IMR-90 (cell line): Measurements from ENCODE around the gene MMP20. TPM values are rescaled to one million over a fixed set of nuclear protein-coding genes. Genes with fewer than 3 reads are reported as not detected.

ENCODE experiments used
- ATAC-seq: fragments of 200-7000 bp; cut with Tn5 transposase; 2 replicates; pipeline ENCODE4 v1.9.1; 2020; ENCODE audit warnings: low read depth, mild to moderate bottlenecking, moderate library complexity
- BruUV-seq: library from RNA; stranded (reverse); fragments of 400-500 nt; replicated peaks from 2 replicates; lab custom pipeline; 2021; lab: Mats Ljungman, UMichigan
- CTCF ChIA-PET: fragments of 300-600 bp; formaldehyde crosslinking; extraction: SDS; loops from one replicate; lab custom pipeline; 2021; ENCODE audit warnings: antibody characterized with exemption; lab: Yijun Ruan, JAX
- POLR2A ChIA-PET: fragments of 300-600 bp; sonication (Branson Sonifier 250); formaldehyde crosslinking; loops from one replicate; lab custom pipeline; 2022; ENCODE audit warnings: antibody characterized with exemption; ENCODE audit not compliant: unreplicated experiment; lab: Charles Lee
- DNase-seq: peaks from one replicate; pipeline ENCODE4 v3.0.0; 2013
- H2AFZ ChIP-seq: replicated peaks from 2 replicates; pipeline ENCODE3; 2013; ENCODE audit warnings: low read length, mild to moderate bottlenecking; ENCODE audit not compliant: poor library complexity
- H2AK5ac ChIP-seq: 2 replicates; pipeline ENCODE4 v1.6.1; 2013; ENCODE audit warnings: low read depth, low read length, inconsistent platforms
- H2AK9ac ChIP-seq: replicated peaks from 2 replicates; pipeline ENCODE3; 2013; ENCODE audit warnings: mild to moderate bottlenecking, low read depth, low read length, moderate library complexity; ENCODE audit not compliant: poor library complexity
- H2BK120ac ChIP-seq: 2 replicates; pipeline ENCODE4 v1.6.1; 2013; ENCODE audit warnings: low read depth, low read length, inconsistent platforms
- H2BK15ac ChIP-seq: 3 replicates; pipeline ENCODE4 v1.6.1; 2013; ENCODE audit warnings: low read depth, low read length, inconsistent platforms
- H2BK20ac ChIP-seq: 2 replicates; pipeline ENCODE4 v1.6.1; 2013; ENCODE audit warnings: low read depth, mild to moderate bottlenecking, inconsistent platforms, low read length, moderate library complexity
- H2BK5ac ChIP-seq: 2 replicates; pipeline ENCODE4 v1.6.1; 2013; ENCODE audit warnings: mild to moderate bottlenecking, low read depth, low read length, inconsistent platforms; ENCODE audit not compliant: poor library complexity, severe bottlenecking
- H3K14ac ChIP-seq: replicated peaks from 2 replicates; pipeline ENCODE4 v1.6.1; 2013; ENCODE audit warnings: low read depth, low read length, inconsistent platforms
- H3K18ac ChIP-seq: 2 replicates; pipeline ENCODE4 v1.6.1; 2013; ENCODE audit warnings: low read depth, low read length, control low read depth
- H3K23ac ChIP-seq: 2 replicates; pipeline ENCODE4 v1.6.1; 2013; ENCODE audit warnings: low read depth, low read length, inconsistent platforms
- H3K27ac ChIP-seq: 2 replicates; pipeline ENCODE4 v1.5.1; 2013; ENCODE audit warnings: mild to moderate bottlenecking, control low read depth, low read length; ENCODE audit not compliant: insufficient read depth
- H3K27me3 ChIP-seq: 2 replicates; pipeline ENCODE4 v1.6.1; 2013; ENCODE audit warnings: low read length; ENCODE audit not compliant: control insufficient read depth, insufficient read depth
- H3K36me3 ChIP-seq: 2 replicates; pipeline ENCODE4 v1.6.1; 2013; ENCODE audit warnings: low read length, mixed read lengths; ENCODE audit not compliant: control insufficient read depth, insufficient read depth
- H3K4ac ChIP-seq: 2 replicates; pipeline ENCODE4 v1.6.1; 2013; ENCODE audit warnings: low read depth, low read length, inconsistent platforms
- H3K4me1 ChIP-seq: 2 replicates; pipeline ENCODE4 v1.6.1; 2013; ENCODE audit warnings: low read length, mixed read lengths; ENCODE audit not compliant: control insufficient read depth, insufficient read depth
- H3K4me2 ChIP-seq: 2 replicates; pipeline ENCODE4 v1.6.1; 2013; ENCODE audit warnings: low read depth, mild to moderate bottlenecking, control low read depth, low read length, moderate library complexity
- H3K4me3 ChIP-seq: 2 replicates; pipeline ENCODE4 v1.5.1; 2013; ENCODE audit warnings: low read depth, mild to moderate bottlenecking, control low read depth, low read length, moderate library complexity; ENCODE audit not compliant: insufficient read depth
- H3K56ac ChIP-seq: 2 replicates; pipeline ENCODE4 v1.6.1; 2013; ENCODE audit warnings: low read length, inconsistent platforms; ENCODE audit not compliant: insufficient read depth; ENCODE audit errors: extremely low read depth
- H3K79me1 ChIP-seq, 2 experiments: 2 replicates each; pipeline ENCODE4 v1.6.1; 2013; ENCODE audit warnings: low read length in 2 of 2, inconsistent platforms in 1 of 2, low read depth in 1 of 2
- H3K9ac ChIP-seq: 2 replicates; pipeline ENCODE4 v1.6.1; 2013; ENCODE audit warnings: low read depth, low read length, control low read depth
- H3K9me1 ChIP-seq: 2 replicates; pipeline ENCODE4 v1.6.1; 2013; ENCODE audit warnings: low read length, inconsistent platforms; ENCODE audit not compliant: insufficient read depth
- H3K9me3 ChIP-seq: 2 replicates; pipeline ENCODE4 v1.6.1; 2013; ENCODE audit warnings: low read length; ENCODE audit not compliant: control insufficient read depth, insufficient read depth
- H4K20me1 ChIP-seq: 2 replicates; pipeline ENCODE4 v1.6.1; 2013; ENCODE audit warnings: low read length, inconsistent platforms; ENCODE audit not compliant: insufficient read depth
- H4K5ac ChIP-seq: 2 replicates; pipeline ENCODE4 v1.6.1; 2013; ENCODE audit warnings: mild to moderate bottlenecking, low read depth, low read length, control low read depth
- H4K8ac ChIP-seq, 2 experiments: 2 replicates each; pipeline ENCODE4 v1.6.1; 2013; ENCODE audit warnings: low read depth in 2 of 2, low read length in 2 of 2, control low read depth in 1 of 2, inconsistent platforms in 1 of 2
- H4K91ac ChIP-seq: 2 replicates; pipeline ENCODE4 v1.6.1; 2013; ENCODE audit warnings: low read depth, low read length, inconsistent platforms; ENCODE audit not compliant: insufficient read depth
- CHD1 ChIP-seq: IDR thresholded peaks from 2 replicates; pipeline ENCODE4 v1.6.1; 2012; ENCODE audit warnings: low read depth, low read length, improper control_type of control experiment
- ELK1 ChIP-seq: fragments of 150-350 bp; IDR thresholded peaks from 2 replicates; pipeline ENCODE4 v1.6.1; 2016; ENCODE audit warnings: low read depth, mild to moderate bottlenecking, low read length, moderate library complexity, borderline replicate concordance
- FOS ChIP-seq: fragments of 150-350 bp; IDR thresholded peaks from 2 replicates; pipeline ENCODE4 v1.6.1; 2016; ENCODE audit warnings: low read depth, low read length
- MAFK ChIP-seq: IDR thresholded peaks from 2 replicates; pipeline ENCODE4 v1.6.1; 2012; ENCODE audit warnings: low read depth, low read length, improper control_type of control experiment
- NFE2L2 ChIP-seq: fragments of 150-350 bp; IDR thresholded peaks from 2 replicates; pipeline ENCODE4 v1.6.1; 2016; ENCODE audit warnings: low read depth, mild to moderate bottlenecking, low read length
- POLR2A ChIP-seq: IDR thresholded peaks from 2 replicates; pipeline ENCODE4 v1.6.1; 2012; ENCODE audit warnings: mild to moderate bottlenecking, low read depth, low read length
- RCOR1 ChIP-seq: IDR thresholded peaks from 2 replicates; pipeline ENCODE4 v1.6.1; 2012; ENCODE audit warnings: mild to moderate bottlenecking, low read length, improper control_type of control experiment; ENCODE audit not compliant: insufficient replicate concordance
- SMC3 ChIP-seq: fragments of 150-350 bp; IDR thresholded peaks from 2 replicates; pipeline ENCODE4 v1.6.1; 2016; ENCODE audit warnings: low read depth, mild to moderate bottlenecking, antibody characterized with exemption, low read length, moderate library complexity
- WGBS, 2 experiments: methylation state at CpG; one replicate each; pipeline versions ENCODE4 v1.1.5 to v1.1.7; 2013; ENCODE audit warnings: missing lambda C conversion rate in 2 of 2; ENCODE audit not compliant: insufficient read length in 1 of 2; ENCODE audit errors: extremely low coverage in 2 of 2; 5-methylcytosine and 5-hydroxymethylcytosine counted together
- dilution Hi-C: fragments of 300-500 bp; cut with HindIII; formaldehyde crosslinking; loops from one replicate; pipeline ENCODE4 v1.14.3; 2018; ENCODE audit warnings: low sequenced_read_pairs; ENCODE audit not compliant: unreplicated experiment
- in situ Hi-C: fragments of 300-500 bp; cut with MboI; formaldehyde crosslinking; loops from 3 replicates; pipeline ENCODE4 v1.14.3; 2019; ENCODE audit warnings: low sequenced_read_pairs, inconsistent platforms, mixed read lengths
- intact Hi-C: fragments of 100-400 bp; cut with micrococcal nuclease; formaldehyde crosslinking; loops from 2 replicates; pipeline ENCODE4 v1.10.0; 2022
- polyA plus RNA-seq, 3 experiments: library from polyadenylated mRNA; depleted of rRNA; stranded (reverse); fragments of >200 nt; gene quantifications; 2 replicates each; pipeline ENCODE4 v1.2.3, GENCODE V29; 2012; ENCODE audit warnings: low replicate concordance in 1 of 3
- total RNA-seq: library from RNA; depleted of rRNA; stranded (reverse); fragments of >200 nt; gene quantifications from 2 replicates; pipeline ENCODE4 v1.2.3, GENCODE V29; 2012

Gene MMP20
- total and polyA plus RNA-seq, 2 of the 4 experiments (the other 2 are of a cell fraction) = not detected

GRCh38 chr11:102552447-102553194 is 72.5 kb downstream of the MMP20 start:
- H3K23ac ChIP-seq = no peak overlapping the region
- peak; percentile 65 for DNase-seq
- no peaks in the 10 kb centered on the region; the same call in 1 of the 2 replicates for H3K27me3 ChIP-seq
- ChIA-PET POLR2A (no interaction called here), CTCF (interaction anchor here (0.6 kb wide), 1 partner anchor 488 kb away, joined by 3 read pairs; no protein-coding TSS in a partner anchor)
- peak overlapping the region; percentile 43; the same call in 1 of the 2 replicates for H2BK120ac ChIP-seq
- H3K9ac ChIP-seq = no peak overlapping the region
- peaks cover 5% of the 10 kb centered on the region; the same call in 1 of the 2 replicates for H3K4me1 ChIP-seq
- peak overlapping the region in 1 of 2 experiments; percentile 26; a peak in 2 of 4 replicates for H4K8ac ChIP-seq
- H2AK5ac ChIP-seq = no peak overlapping the region
- no TSS peak for BruUV-seq
- H3K4me3 ChIP-seq = no peak overlapping the region
- no peaks in the 10 kb centered on the region for H3K36me3 ChIP-seq
- H2BK5ac ChIP-seq = no peak overlapping the region
- no peak overlapping the region for H3K27ac ChIP-seq
- peak overlapping the region; percentile 75 for H2AFZ ChIP-seq
- H3K9me3 ChIP-seq = no peaks in the 10 kb centered on the region
- in situ Hi-C loops (no loop called here), intact Hi-C loops (no loop called here), dilution Hi-C loops (no loop called here)
- no peak overlapping the region for H4K5ac ChIP-seq
- WGBS, 2 experiments = 80% methylated on average over 1 of the region's 8 CpGs; no CpG with 5 or more reads in 1 of the 2 experiments
- peak overlapping the region; percentile 0; the same call in 1 of the 2 replicates for H2BK20ac ChIP-seq
- H2BK15ac ChIP-seq = no peak overlapping the region
- H4K20me1 ChIP-seq = no peaks in the 10 kb centered on the region
- H4K91ac ChIP-seq = no peak overlapping the region
- H3K4ac ChIP-seq = 0 out of 2 replicates have a peak overlapping the region, but pooled peaks have one; percentile 2
- peak overlapping the region; percentile 44 for H2AK9ac ChIP-seq
- no peak overlapping the region for H3K4me2 ChIP-seq
- peak; percentile 46; the same call in 1 of the 2 replicates for ATAC-seq
- 0 out of 2 replicates have a peak, but pooled peaks cover 3% of the 10 kb centered on the region for H3K9me1 ChIP-seq
- no peak overlapping the region for H3K56ac ChIP-seq
- H3K79me1 ChIP-seq = no peaks in the 10 kb centered on the region
- peak overlapping the region; percentile 50 for H3K14ac ChIP-seq
- TF ChIP-seq MAFK (no peak), RCOR1 (no peak), SMC3 (no peak), POLR2A (no peak), ELK1 (no peak), CHD1 (no peak), NFE2L2 (no peak), FOS (no peak)
- H3K18ac ChIP-seq = no peak overlapping the region; the same call in 1 of the 2 replicates
